HG03159 (cell line): ENCODE results near the gene SPOCK1.

Source experiments
- ATAC-seq: cut with Tn5 transposase; IDR thresholded peaks from one replicate; pipeline ENCODE4 v1.9.1; 2021; ENCODE audit warnings: mild to moderate bottlenecking, moderate library complexity; ENCODE audit not compliant: unreplicated experiment

The SPOCK1 gene

DNA sequence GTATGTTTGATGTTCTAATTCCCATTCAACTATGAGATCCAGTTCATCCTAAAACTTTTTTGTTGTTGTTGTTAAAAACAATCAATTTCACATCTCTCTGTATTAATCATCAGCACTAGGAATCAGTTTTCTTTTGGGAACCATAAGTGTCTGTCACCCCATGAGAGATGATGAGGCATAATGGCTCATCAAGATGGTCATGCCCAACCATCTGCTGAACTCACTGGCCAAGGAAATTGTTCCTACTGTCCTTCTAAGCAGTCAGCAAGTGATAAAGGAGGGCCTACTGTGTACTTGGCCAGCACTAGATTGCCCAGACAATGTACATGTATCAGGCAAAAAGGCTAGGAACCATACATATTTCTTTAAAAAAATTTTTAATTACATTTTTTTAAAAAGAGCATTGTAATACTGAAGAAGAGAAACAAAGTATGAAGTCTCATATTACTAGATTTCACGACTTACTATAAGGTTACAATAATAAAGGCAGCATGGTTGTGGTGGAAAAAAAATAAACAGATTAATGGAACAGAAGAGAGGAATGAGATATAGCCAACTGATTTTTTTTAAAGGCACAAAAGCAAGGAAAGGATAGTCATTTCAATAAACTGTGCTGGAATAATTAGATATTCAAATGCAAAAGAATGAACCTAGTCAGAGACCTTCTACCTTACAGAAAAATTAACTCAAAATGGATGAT, 458.3 kb downstream of the SPOCK1 start:
- no peak for ATAC-seq

DNA sequence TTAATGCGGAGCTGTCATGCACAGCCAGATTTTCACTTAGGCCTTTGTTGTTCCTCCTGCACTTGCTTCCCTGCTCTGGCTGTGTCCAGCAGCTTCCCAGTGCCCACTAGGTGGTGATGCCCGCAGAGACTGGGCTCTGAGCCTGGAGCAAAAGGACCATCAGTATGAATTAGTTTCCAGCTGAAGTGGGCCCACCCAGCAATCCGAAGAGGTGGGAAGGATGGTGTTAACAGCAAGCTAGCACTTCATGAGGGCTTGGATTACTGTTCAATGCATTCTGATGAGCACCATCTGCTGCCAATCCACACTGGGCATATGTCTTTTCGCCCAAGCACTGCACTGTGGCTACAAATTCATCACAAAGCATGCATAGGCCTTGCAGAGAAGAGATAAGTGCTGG, 459.1 kb downstream of the SPOCK1 start:
- ATAC-seq: no peak

DNA sequence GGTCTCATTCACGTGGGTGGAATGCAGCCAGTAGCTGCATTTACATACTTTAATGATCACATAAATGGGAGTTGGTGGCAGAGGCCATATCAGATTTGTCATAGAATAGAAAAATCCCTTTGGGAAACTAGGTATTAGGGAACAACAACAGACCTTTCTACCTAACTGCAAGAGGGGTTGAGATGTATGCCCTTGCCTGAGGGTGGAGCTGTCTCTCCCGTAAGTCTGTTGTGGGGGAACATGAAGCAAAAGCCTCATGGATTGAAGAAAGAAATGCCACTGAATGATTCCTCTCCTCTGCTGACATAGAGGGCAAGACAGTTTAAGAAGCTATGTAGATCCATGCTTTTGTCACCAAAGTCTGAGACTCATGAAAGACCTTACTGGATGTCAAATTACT, 461.3 kb downstream of the SPOCK1 start:
- no peak for ATAC-seq

DNA sequence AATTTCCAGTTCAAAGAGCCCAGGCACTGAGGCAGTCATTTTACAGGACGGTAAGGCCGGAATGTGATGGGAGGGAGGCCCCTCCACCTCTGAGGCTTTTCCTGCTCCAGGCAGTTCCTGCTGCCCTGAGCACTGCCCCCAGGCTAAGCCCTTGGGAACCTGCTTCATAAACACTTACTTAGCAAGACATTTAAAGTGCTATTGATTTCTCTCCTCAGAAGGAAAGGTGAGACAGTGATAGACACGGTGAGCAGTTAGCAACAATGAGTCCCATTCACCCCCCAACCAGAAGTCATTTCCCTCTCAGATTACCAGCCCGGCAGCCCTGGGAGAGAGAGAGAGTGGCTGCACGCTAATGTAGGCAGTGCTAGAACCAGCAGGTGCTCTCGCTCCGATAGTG, 462.5 kb downstream of the SPOCK1 start:
- no peak for ATAC-seq

DNA sequence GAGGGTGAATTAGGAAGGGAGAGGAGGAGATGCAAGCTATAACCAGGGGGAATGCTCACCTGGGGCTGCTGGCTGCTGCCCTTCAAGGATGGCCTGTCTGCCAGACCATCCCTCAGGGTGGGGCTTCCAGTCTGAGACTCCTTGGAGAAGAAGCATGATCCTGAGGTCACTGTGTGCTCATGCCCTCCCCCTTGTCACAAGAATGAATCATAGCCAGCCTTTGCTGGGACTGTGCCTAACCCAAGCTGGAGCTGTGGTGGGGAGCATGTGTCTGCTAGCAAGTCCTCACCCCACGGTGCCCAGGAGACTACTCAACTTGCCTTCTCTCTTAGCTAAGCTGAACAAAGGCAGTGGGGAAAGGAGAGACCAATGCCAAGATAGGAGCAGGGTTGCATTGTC, 463.6 kb downstream of the SPOCK1 start:
- no peak for ATAC-seq

DNA sequence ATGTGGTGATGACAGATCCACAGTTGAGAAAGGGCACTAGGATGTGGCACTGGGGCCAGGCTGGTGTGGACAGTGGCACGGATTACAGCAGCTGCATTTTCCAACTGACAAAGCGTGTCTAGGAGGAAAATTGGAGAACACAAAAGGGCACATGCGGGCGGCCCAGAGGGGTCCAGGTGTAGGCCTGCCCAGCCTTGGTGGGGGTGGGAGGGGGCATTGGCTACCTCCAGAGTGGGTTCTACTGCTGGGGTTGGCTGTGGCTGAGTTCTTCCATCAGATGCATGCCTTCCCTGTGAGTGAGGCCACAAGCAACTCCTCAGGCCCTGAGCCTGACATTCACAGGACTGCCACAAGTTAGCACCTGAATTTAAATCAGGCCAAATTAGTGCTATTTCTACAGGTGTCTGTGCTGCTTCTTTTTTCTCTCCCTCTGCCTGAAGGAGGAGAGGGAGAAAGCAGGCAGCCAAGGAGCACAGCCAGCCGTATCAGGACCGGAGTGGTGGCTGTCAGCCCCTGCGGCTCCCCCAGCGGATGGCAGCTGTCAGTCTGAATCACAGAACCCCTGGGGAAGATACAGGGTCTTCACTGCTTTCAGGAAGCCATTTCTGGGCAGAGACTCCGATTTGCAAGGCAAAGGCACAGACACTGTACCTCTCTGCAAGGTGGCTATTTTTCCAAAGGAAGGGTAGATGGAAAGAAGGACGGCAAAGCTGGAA, 464.2 kb downstream of the SPOCK1 start:
- no peak for ATAC-seq

DNA sequence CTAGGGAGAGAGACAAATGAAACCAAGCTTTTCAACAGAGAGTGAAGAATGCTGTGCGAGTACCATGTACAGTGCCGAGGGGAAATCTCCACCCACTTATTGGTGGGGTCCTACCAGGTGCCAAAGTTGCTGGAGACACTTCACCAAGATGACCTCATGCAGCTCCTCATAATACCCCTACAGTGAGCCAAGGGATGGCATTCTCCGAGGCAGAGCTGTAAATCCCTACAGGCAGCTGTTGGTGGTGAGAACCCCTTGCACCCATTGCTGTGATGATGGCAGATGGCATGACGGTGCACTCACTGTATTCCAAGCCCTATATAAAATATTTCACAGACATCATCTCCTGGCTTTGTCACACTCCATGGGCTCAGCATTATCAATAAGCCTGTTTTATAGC, 464.9 kb downstream of the SPOCK1 start:
- no peak for ATAC-seq

DNA sequence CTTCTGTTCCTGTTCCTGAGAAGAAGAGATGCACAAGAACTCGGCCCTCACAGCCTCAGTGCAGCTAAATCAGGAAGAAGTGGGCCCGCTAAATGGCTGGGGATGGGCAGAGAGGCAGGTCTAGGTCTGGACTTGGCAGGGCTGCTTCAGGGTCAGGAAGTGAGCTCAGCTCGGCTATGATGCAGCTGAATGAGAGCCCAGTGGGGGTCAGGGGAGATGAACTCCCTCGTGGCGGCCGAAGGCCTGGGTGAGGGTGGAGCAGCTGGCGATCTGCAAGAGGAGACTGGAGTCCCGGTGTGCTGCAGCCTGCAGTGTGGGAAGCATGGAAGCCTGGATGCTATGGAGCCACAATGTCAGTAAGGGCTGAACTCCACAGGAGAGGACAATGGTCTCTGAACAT, 466.2 kb downstream of the SPOCK1 start:
- ATAC-seq: no peak

DNA sequence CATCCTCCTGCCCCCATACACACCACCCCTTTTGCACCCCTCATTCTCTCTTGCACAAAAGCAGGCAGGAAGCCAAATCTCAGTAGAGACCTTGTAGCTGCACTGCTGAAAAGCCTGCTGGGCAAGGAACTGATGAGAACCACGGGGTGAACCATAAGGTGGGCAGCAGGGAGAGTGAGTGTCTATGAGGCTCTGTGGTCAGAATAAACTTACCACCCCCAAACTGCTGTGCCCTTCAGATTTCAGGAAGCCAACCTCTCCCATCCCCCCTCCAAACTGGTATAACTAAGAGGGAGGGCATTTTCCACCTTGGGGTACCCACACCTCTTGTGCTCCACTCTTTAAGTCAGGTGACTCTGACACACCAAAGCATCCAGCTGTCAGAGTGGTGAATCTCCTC, 471.4 kb downstream of the SPOCK1 start:
- no peak for ATAC-seq

DNA sequence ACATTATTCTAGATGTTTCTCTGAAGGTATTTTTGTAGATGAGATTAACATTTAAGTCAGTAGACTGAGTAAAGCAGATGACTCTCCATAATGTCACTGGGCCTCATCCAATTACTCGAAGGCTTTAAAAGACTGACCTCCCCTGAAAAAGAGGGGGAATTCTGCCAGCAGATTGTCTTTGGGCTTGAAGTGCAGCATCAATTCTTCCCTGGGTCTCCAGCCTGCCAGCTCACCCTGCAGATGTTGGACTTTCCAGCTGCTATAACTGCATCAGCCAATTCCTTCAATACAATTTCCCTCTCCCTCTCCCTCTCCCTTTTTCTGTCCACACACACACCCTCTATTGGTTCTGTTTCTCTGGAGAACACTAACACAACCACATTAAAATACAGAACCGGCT, 472.8 kb downstream of the SPOCK1 start:
- no peak for ATAC-seq

DNA sequence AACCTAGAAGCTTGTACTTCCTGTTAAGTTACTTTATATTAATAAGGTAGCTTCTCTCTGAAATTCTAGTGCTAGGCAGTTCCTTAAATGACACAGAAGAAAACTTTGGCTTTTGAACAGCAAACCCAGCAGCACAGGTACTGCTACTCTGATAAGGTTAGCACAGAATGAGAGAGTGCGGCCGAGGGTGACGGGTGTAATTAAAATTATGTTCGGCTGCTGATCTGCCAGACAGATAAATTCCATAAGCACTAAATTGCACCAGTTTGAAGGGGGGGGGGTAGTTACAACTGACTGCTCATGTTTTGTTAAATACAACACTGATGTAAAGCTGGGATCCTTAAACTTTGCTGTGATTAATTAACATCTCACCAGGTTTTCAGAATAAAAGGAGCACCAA, 475.1 kb downstream of the SPOCK1 start:
- ATAC-seq: no peak

DNA sequence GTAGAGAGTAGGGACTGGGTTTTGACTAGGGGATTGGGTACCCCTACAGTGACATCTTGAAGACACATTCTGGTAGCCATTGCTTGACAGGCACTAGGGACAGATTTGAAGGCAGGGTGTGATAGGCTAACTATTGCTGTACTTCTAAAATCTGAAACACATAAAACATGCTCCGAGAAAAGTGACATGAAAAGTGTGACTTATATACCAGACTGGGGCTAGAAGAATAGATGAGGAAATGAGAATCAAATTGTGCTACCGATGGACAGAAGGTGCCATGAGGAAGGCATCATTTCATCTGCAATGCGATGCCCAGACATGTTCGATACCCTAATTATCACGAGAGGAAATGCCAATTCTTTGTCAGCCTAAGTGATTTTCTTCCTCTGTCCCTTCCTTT, 475.8 kb downstream of the SPOCK1 start:
- ATAC-seq: no peak

DNA sequence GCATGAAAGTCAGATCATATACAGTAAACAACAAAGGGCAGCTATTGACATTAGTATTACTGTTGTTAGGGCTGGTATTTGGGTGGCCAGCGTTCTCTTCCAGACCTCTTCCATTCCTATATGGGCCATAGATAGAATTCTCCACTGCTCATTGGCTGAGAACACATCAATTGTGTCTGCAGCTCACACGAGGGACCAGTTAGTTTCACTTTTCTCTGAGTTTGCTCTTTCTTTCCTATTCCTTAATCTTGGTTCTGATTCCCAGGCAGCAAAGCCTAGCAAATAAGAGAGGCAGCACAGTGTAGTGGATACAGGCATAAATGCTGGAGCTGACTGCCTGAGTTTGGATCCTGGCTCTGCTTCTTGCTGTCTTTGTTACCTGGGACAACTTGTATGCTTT, 476.4 kb downstream of the SPOCK1 start:
- no peak for ATAC-seq

DNA sequence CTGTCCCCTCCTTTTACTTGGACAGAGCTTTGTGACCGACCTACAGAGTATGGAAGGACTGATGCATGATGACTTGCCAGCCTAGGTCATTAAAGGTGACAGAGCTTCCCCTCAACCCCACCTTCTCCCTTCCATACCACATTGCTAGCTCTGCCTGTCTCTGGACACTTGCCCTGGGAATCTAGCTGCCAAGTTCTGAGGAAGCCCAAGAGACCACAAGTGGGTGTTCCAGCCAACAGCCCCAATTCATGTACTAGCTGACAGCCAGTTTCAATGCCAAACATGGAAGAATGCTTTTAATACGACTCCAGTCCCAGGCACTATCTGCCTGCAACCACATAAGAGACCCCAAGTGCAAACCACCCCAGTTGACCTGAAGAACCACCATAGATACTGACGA, 477.1 kb downstream of the SPOCK1 start:
- ATAC-seq: no peak

DNA sequence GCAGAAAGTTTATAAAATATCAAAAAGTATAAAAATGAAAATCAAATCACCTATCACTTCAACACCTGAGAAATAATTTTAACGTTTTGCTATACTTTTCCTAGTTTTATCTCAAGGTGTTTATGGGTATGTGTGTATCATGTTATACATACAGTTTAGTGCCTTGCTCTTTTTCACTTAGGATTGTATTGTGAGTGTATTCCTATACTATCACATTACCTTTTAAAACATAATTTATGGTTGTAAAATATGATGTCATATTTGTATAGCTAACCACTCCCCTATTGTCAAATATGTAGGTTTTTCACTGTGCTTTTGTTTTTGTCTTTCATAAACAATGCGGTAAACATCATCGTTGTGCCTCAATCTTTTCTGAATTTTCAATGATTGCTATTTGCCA, 479.9 kb downstream of the SPOCK1 start:
- no peak for ATAC-seq

DNA sequence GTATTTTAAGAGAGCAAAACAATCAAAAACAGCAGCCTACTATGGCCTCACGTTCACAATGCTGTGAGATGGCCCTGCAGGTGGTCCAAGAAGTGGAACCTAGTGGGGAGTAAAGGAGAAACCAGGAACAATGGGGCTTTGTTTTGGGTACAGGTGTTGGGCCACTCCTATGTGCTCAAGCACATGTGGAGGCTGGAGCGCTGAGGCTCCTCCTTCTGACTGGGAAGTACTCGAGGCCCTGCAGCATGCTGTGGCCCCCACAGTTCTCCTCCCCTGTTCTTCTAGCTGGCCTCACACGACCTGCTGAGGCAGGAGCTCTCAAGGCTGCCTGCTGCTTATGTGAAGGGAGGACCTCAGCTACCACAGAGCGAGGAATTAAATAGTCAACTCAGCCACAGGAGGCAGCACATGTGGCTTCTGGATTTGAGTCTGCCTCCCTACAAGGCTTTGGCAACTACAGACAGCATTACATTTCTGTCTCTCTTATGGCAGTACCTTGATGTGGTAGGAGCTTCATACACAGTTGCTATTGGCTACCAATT, 482.3 kb downstream of the SPOCK1 start:
- ATAC-seq: no peak

DNA sequence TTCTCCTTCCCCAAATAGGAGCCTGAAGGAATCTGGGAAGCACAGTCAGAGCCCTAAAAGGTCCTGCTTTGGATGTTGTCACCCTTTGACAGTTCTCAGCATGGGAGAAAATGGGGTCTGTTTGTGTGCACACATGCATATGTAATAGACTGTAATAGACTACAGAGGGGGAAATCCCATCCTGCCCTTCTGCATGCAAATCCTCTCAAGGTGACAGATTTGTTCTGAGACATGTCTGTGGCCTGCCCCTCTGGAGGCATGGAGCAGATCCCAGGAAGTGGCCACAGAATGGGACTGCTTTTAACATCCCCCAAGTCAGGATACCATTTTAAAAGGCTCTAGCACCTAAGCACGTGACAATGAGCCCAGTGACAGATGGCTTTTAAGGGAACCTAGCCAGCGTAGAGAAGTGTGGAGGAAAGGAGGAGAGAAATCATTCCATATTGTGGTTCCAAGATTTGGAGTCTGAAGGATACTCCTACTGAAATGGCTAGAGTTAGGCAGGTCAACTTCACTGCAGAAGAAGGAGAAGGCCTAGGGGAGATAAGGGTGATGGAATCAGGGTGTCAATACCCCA, 483.5 kb downstream of the SPOCK1 start:
- ATAC-seq: no peak

DNA sequence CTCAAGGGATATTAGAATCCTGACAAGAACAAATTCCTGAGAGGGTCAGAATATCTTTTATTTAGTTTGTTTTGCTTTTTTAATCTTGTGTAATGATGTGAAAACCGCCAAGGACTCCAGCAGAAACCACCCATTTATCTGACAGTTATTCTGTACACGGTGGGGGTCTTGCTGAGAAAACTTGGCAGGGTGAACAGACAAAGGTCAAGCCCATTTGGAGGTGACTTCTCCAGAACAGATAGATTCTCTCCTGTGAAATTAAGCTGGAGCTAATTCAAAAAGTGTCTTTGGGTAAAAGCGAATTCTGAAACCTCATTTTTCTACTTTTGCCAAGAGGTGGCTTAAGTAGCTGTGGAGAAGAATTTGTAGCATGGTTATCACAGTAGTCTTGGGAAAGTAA, 484.4 kb downstream of the SPOCK1 start:
- no peak for ATAC-seq

DNA sequence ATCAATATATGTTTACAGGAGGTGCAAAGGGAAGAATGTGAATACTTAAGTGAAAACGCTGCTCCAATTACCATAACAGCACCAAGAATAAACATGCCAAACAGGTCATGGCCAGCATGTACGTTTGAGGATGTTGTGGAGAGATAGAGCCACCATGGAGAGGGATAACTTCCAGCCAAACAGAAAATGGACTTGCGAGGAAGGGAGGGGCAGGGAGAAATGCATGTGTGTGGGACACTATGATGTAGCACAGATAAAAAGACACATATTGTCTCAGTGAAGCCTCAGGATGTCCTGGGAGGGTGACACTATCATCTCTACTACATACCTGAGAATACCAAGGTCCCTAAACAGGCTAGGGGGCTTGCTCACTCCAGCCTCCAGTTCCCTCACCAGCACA, 488.9 kb downstream of the SPOCK1 start:
- no peak for ATAC-seq

DNA sequence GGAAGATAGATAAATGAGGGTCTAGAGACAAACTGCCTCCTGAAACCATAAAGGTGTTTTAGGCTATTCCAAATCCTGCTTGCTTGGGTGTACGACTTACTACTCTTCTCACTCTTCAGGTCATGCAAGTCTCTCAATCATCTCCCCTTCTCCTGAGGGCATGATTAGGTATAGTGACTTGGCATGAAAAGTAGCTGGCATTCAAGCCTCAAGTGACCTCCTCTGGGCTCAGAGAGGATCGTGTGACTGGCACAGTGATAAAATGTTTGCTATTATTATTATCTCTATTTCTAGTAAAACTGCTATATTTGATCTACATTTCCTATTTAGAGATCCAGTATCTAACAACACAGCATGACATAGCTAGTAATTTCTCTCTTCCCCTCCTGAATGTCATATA, 494.8 kb downstream of the SPOCK1 start:
- ATAC-seq: no peak

DNA sequence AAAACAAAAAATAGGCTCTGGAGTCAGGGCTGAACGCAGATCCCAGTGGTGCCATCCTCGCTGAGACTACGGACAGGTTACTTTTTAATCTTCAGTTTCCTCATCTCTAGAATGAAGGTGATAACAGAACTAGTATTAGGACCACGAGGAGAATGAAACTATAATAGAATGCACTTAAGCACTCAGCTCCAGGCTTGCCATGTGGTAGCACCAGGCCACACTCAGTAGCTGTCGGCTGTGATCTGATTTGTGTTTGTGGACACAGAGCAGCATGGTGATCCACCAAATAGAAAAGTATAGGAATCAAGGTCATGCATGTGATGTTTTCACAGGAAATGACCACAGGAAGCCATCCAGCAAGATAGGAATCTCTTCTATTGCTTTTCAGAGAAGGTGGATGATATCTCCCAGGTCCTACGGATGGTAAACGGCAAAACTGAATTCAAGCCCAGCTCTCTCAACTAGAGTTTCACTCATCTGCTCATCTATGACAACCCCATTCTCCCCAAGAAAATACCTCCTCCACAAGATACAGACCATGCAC, 498.0 kb downstream of the SPOCK1 start:
- ATAC-seq: no peak

DNA sequence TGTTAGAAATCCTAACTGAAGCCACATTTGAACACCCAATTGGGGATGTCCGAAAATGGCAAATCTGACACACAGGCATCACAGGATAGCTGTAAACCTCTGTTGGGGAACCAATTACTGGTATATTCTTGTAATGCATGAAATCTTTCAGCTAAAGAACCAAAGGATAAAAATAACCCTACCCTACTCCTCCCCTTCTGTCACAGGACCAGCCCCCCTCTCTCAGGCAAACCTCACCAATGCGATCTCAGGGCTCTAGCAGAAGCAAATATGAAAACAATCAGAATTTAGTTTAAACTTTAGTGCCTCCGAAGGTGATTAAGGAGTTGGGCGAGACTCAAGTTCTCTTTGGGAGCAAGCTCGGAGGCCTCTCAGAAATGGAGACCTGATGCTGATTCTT, 499.3 kb downstream of the SPOCK1 start:
- ATAC-seq: no peak
